GM12891 (cell line): ENCODE results near the gene CCDC158.
"Not testable (repeated sequence)": the region's sequence is repeated elsewhere in the genome, so short reads cannot be mapped to it uniquely, and the experiment has no call there.

ENCODE experiments used
- DNase-seq: peaks from one replicate; pipeline ENCODE4 v3.0.0; 2011; ENCODE audit warnings: low spot score; ENCODE audit not compliant: insufficient read length
- FAIRE-seq: peaks from 2 replicates; lab custom pipeline; 2011; peaks lifted over from hg19 to GRCh38; lab: Jason Lieb, UNC
- PAX5 ChIP-seq: IDR thresholded peaks from 2 replicates; pipeline ENCODE4 v1.6.1; 2011; ENCODE audit warnings: low read length, moderate library complexity, mild to moderate bottlenecking; ENCODE audit not compliant: insufficient read depth, severe bottlenecking
- POLR2A ChIP-seq: IDR thresholded peaks from 2 replicates; pipeline ENCODE4 v1.6.1; 2011; ENCODE audit warnings: low read depth, low read length, control low read depth
- POLR2AphosphoS5 ChIP-seq: IDR thresholded peaks from 2 replicates; pipeline ENCODE4 v1.6.1; 2011; ENCODE audit warnings: low read depth, low read length, control low read depth
- POU2F2 ChIP-seq: IDR thresholded peaks from 2 replicates; pipeline ENCODE4 v1.6.1; 2011; ENCODE audit warnings: low read depth, mild to moderate bottlenecking, control low read depth, low read length, moderate library complexity
- SPI1 ChIP-seq: IDR thresholded peaks from 2 replicates; pipeline ENCODE4 v1.6.1; 2011; ENCODE audit warnings: low read depth, low read length, control low read depth
- TAF1 ChIP-seq: IDR thresholded peaks from 2 replicates; pipeline ENCODE4 v1.6.1; 2011; ENCODE audit warnings: low read depth, low read length, control low read depth

Gene CCDC158

DNA sequence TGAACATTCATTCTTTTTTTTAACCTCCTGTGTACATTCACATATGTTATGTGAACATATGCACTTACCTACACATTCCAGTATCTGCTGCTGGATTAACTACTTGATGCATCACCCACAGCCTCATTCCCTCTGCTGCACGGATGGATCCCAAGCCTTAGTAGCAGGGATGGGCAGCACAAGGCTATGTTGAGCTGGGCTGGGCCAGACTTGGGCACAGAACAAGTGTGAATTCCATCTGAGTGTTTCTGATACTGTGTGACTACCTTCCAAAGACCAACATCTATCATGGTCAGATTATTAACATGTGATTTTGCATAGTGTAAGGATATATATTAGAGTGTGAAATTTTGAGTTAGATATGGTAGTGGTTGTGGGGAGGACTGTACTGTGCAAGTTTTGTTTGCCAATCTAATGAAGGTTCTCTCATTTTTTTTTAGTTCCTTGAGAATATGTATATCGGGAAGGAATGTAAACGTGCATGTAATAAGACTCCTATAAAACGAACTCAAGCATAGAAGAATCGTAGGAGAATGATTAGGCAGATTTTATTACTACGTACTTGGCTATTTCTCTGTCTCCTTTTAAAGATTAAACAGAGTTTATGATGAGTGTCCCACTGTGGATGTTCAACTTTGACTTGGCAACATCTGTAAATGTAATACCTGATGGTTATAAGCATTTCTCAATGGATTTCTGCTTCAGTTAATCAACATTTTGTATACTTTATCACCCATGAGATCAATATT lies 137.8 kb downstream of the CCDC158 start:
- TF ChIP-seq PAX5 (no peak), SPI1 (no peak), POU2F2 (no peak), POLR2A (no peak), TAF1 (no peak), POLR2AphosphoS5 (no peak)

DNA sequence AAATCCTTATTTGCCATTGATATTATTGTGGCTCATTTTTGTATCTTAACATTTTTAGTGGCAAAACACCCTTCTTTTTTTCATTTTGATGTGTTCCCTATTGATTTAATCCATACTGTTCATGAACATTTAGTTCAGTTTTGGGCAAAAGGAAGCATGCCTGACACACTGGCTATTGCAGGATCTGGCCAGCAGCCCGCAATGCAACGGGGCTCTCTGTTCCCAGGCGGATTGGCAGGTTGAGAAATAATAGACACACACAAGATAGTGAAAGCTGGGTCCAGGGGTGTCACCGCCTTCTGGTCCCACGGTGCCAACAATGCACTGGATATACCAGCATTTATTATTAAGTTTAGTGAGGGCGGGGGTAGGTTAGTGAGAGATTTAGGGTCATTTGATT lies 139.3 kb downstream of the CCDC158 start:
- DNase-seq, FAIRE-seq: not testable (repeated sequence)

More for the DNA sequence above, 137.8 kb downstream of the CCDC158 start:
- DNase-seq = no peak
- FAIRE-seq = no peak

DNA sequence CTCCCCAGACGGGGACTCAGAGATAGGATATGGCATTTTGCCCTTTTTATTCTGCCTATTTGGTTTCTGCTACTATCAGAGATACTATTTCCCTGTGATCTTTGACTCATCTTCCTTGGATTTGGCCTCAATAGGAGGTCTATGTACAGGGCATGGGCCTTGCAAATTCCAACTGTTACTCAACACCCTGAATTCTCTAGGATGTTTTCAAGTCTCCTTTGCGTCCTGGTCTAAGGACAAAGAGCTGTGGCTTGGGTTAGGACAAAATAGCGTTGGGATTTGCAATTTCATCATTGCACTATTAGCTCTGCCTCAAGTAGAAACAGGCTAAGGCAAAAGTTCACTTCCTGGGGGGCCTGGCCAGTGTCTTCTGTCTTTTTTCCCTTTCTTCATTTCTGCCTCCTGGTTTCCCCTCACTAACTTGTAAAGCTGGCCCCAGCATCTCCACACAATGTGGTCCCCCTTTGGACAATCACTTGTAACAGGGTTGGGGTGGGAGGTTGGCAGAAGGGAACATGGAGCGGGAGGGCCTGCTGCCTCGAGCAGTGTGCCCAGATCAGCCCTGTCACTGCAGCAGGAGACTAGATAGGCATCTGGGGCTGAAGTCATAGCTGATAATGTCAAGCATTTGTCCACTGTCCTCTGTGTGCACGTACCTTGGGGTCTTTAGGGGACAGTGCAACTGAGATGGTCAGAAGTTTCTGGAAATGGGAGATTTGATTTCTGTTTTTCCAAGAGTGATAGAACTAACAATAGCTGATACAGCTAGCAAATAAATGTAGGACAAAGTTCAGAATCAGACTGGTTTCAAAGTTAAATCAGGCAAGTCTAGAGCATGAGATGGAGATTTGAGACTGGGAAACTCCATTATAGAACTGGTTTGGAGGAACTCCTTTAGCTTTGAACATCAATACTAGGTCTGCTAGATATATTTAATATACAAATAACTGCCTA lies 140.2 kb downstream of the CCDC158 start:
- no peak for FAIRE-seq
- no peak for DNase-seq
- TF ChIP-seq POU2F2 (no peak), POLR2A (no peak), PAX5 (no peak), POLR2AphosphoS5 (no peak), TAF1 (no peak)

DNA sequence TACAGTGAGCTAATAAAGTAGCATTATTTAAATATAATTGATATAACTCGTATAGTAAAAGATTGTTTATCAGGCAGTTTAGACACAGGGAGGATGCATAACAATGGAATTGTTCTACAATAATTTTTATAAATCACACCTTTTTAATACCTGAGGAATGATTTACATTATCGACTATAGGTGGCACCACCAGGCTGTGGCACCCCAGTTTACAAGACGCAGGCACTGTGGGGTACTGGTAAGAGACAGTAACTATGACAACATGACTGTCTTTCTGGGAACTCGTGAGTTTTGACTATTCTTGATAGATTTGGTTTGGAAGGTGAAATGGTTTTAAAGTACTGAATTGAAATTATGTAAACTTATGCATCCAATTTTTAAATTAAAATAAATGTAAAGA lies 141.5 kb downstream of the CCDC158 start:
- no peak for FAIRE-seq

DNA sequence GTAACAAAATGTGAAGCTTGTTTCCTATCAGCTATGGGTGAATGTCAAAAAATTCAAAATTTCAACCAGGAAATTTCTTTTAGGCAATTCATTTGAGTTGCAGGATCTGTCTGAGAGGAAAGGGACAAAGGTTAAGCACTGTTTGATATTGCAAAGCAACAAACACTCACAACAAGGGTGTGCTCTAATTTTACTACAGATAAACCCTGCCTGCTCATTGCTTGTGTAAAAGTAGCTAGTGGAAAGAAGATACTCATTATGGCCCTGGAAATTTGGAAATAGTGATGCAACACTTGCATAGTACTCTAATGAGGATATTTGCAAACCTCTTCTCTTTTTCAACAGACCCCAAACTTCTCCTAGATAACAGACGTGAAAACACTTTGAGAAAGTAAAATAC lies 142.4 kb downstream of the CCDC158 start:
- DNase-seq (no peak), FAIRE-seq (no peak)
- TF ChIP-seq SPI1 (no peak), POU2F2 (no peak), TAF1 (no peak), PAX5 (no peak), POLR2AphosphoS5 (no peak), POLR2A (no peak)

More for the DNA sequence above, 141.5 kb downstream of the CCDC158 start:
- no peak for DNase-seq
- TF ChIP-seq POLR2A = no peak
- no peak for TF ChIP-seq PAX5
- no peak for TF ChIP-seq POU2F2
- no peak for TF ChIP-seq SPI1
- TF ChIP-seq TAF1 = no peak
- TF ChIP-seq POLR2AphosphoS5 = no peak

DNA sequence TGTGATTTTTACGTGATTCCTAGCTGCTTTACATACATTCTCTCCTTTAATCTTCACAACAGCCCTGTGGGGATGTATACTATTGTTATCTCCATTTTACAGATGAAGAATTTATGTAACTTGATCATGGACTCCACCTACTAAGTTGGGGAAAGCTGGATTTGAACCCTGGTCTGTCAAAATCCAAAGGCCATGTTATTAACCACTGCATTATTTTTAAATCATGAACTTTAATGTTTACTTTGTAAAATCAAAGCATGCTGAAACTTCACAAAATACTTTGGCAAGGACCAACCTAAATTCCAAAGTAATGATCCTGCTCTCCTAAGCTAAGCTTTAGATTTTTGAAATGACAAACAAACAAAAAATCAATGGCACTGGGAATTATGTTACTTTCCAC lies 143.3 kb downstream of the CCDC158 start:
- no peak for DNase-seq
- TF ChIP-seq POLR2A (no peak), POU2F2 (no peak), TAF1 (no peak), POLR2AphosphoS5 (no peak), SPI1 (no peak), PAX5 (no peak)
- no peak for FAIRE-seq

DNA sequence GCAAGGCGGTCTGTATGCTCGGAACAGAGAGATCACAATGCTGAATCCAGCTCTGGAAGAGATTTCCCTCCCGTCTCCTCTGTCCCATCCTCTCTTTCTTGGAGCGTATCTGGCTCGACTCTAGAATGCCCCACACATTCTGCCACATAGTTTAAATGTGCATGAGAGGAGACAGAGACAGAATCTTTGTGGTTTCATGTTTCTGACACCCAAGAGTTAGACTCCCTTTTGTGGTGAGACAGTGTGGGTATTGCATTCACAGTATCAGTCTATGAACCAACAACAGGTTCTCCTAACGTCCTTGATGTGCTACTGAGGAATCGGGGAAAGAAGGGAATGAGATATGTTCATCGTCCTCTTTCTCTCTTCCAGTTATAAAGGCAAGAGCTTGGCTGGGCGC lies 144.1 kb downstream of the CCDC158 start:
- DNase-seq (no peak), FAIRE-seq (no peak)

DNA sequence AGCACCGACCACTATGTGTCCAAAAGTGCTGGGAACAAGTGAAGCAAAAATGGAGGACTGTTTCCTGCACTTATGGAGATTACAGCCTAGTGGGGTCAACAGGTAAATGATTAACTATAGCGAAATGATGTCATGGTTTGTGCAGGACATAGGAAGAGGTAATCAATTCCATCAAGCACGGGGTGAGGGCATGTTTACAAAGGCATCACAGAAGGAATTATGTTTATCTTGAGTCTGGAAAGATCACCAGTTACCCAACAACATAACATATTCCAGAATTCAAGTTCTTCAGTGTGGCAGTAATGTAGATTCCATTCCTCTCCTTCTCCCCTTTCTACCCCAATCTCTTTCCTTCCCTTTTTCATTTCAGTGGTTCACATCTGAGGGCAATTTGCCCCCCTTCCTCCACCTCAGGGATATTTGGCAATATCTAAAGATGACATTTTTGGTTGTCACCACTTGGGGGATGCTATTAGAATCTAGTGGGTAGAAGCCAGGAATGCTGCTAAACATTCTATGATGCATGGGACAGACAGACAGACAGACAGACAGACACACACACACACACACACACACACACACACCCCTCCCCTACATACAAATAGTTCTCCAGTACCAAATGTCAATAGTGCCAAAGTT lies 145.3 kb downstream of the CCDC158 start:
- DNase-seq = no peak
- FAIRE-seq = no peak
- no peak for TF ChIP-seq POU2F2
- TF ChIP-seq TAF1 = no peak
- TF ChIP-seq POLR2A = no peak
- no peak for TF ChIP-seq PAX5
- no peak for TF ChIP-seq POLR2AphosphoS5
- no peak for TF ChIP-seq SPI1

More for the DNA sequence above, 144.1 kb downstream of the CCDC158 start:
- TF ChIP-seq SPI1 (no peak), POLR2AphosphoS5 (no peak), PAX5 (no peak), POLR2A (no peak), TAF1 (no peak), POU2F2 (no peak)

DNA sequence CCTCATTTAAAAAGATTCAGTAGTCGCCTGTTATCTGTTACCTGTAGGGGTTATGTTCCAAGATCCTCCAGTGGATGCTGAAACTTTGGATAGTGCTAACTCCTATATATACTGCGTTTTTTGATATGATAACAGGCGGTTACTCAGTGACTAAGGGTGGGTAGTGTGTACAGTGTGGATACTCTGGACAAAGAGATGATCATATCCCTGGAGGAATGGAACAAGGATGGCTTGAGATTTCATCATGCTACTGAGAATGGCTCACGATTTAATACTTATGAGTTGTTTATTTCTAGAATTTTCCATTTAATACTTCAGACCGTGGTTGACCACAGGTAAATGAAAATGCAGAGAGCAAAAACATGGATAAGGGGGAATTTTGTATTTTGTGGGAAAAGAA lies 147.9 kb downstream of the CCDC158 start:
- no peak for DNase-seq
- TF ChIP-seq TAF1 = no peak
- no peak for TF ChIP-seq SPI1
- TF ChIP-seq POLR2AphosphoS5 = no peak
- no peak for TF ChIP-seq POLR2A
- TF ChIP-seq PAX5 = no peak
- TF ChIP-seq POU2F2 = no peak
- FAIRE-seq = no peak
